ENCODE data around the gene ICAM1.
A peak's percentile ranks its signal among the peaks of the same experiment; 100 is the strongest.

The ICAM1 gene

GRCh38 chr19:10333758-10334587, 63.1 kb downstream of the ICAM1 start:
- Histone ChIP-seq H4K91ac (ENCODE audit: low read depth, low read length) (peak overlapping the region; percentile 33), H3K9me3 (ENCODE audit: insufficient read depth, low read depth, low read length) (no peaks in the 10 kb centered on the region), H3K27me3 (ENCODE audit: insufficient read depth, low read length) (no peaks in the 10 kb centered on the region), H3K23ac (ENCODE audit: low read length) (no peak overlapping the region), H2BK120ac (ENCODE audit: insufficient read depth, low read length, poor library complexity) (peak overlapping the region; percentile 25), H3K27ac (ENCODE audit: low read depth, low read length) (peak overlapping the region; percentile 16), H3K4me3 (ENCODE audit: low read depth, low read length) (peak overlapping the region; percentile 70), H2AK5ac (ENCODE audit: low read length) (no peak overlapping the region), H2AFZ (ENCODE audit: insufficient read depth, low read length, poor library complexity) (peak overlapping the region; percentile 69), H3K4me1 (ENCODE audit: control insufficient read depth in 1 of 2, insufficient read depth in 2 of 2, low read length in 2 of 2) (peaks cover 18 to 20% of the 10 kb centered on the region in 2 experiments), H4K12ac (ENCODE audit: low read depth, low read length) (peak overlapping the region; percentile 46), H3K4ac (ENCODE audit: low read depth, low read length) (peak overlapping the region; percentile 5), H2BK5ac (ENCODE audit: low read depth, low read length, poor library complexity) (no peak overlapping the region), H3K9ac (ENCODE audit: low read length) (peak overlapping the region; percentile 59), H3K4me2 (ENCODE audit: low read length) (peak overlapping the region; percentile 94), H3K79me1 (ENCODE audit: low read length) (peaks cover 6% of the 10 kb centered on the region), H3K14ac (ENCODE audit: low read length) (peak overlapping the region; percentile 59), H3K18ac (ENCODE audit: low read length) (peak overlapping the region; percentile 34), H3K36me3 (ENCODE audit: control insufficient read depth in 1 of 2, insufficient read depth in 2 of 2, low read length in 2 of 2) (peaks cover 16 to 19% of the 10 kb centered on the region in 2 experiments), H4K8ac (ENCODE audit: low read depth, low read length) (peak overlapping the region; percentile 69), H2BK12ac (ENCODE audit: low read length) (no peak overlapping the region), H3K79me2 (ENCODE audit: control insufficient read depth, insufficient read depth, low read length, poor library complexity) (peaks cover 11% of the 10 kb centered on the region)
- WGBS (ENCODE audit: extremely low coverage, insufficient coverage, insufficient read length) = no CpG with 5 or more reads among the region's 44 CpGs
- DNase-seq = peak in 1 of 2 donors; percentile 22

GRCh38 chr19:10334588-10335351, 63.9 kb downstream of the ICAM1 start:
- Histone ChIP-seq H2BK12ac (ENCODE audit: low read length) (no peak overlapping the region), H2AK5ac (ENCODE audit: low read length) (no peak overlapping the region), H3K4me3 (ENCODE audit: low read depth, low read length) (peak overlapping the region; percentile 70), H3K36me3 (ENCODE audit: control insufficient read depth in 1 of 2, insufficient read depth in 2 of 2, low read length in 2 of 2) (peaks cover 8 to 11% of the 10 kb centered on the region in 2 experiments), H3K79me2 (ENCODE audit: control insufficient read depth, insufficient read depth, low read length, poor library complexity) (peaks cover 11% of the 10 kb centered on the region), H3K4me1 (ENCODE audit: control insufficient read depth in 1 of 2, insufficient read depth in 2 of 2, low read length in 2 of 2) (peaks cover 18 to 20% of the 10 kb centered on the region in 2 experiments), H3K4ac (ENCODE audit: low read depth, low read length) (peak overlapping the region; percentile 11), H3K27ac (ENCODE audit: low read depth, low read length) (peak overlapping the region; percentile 16), H3K27me3 (ENCODE audit: insufficient read depth, low read length) (no peaks in the 10 kb centered on the region), H2AFZ (ENCODE audit: insufficient read depth, low read length, poor library complexity) (peak overlapping the region; percentile 69), H2BK5ac (ENCODE audit: low read depth, low read length, poor library complexity) (no peak overlapping the region), H3K14ac (ENCODE audit: low read length) (peak overlapping the region; percentile 59), H3K9me3 (ENCODE audit: insufficient read depth, low read depth, low read length) (no peaks in the 10 kb centered on the region), H3K9ac (ENCODE audit: low read length) (peak overlapping the region; percentile 44), H4K8ac (ENCODE audit: low read depth, low read length) (peak overlapping the region; percentile 69), H3K4me2 (ENCODE audit: low read length) (peak overlapping the region; percentile 94), H4K91ac (ENCODE audit: low read depth, low read length) (peak overlapping the region; percentile 33), H4K12ac (ENCODE audit: low read depth, low read length) (peak overlapping the region; percentile 46), H3K23ac (ENCODE audit: low read length) (no peak overlapping the region), H2BK120ac (ENCODE audit: insufficient read depth, low read length, poor library complexity) (peak overlapping the region; percentile 25), H3K79me1 (ENCODE audit: low read length) (peaks cover 6% of the 10 kb centered on the region), H3K18ac (ENCODE audit: low read length) (peak overlapping the region; percentile 34)
- peak; percentile 98 to 99 for DNase-seq
- WGBS (ENCODE audit: extremely low coverage, insufficient coverage, insufficient read length) = no CpG with 5 or more reads among the region's 59 CpGs

- Histone ChIP-seq H4K12ac (ENCODE audit: low read depth, low read length) (no peak overlapping the region), H3K23ac (ENCODE audit: low read length) (no peak overlapping the region), H3K27ac (ENCODE audit: low read depth, low read length) (no peak overlapping the region), H3K4me1 (ENCODE audit: control insufficient read depth in 1 of 2, insufficient read depth in 2 of 2, low read length in 2 of 2) (peaks cover 18 to 20% of the 10 kb centered on the region in 2 experiments), H3K9ac (ENCODE audit: low read length) (no peak overlapping the region), H3K36me3 (ENCODE audit: control insufficient read depth in 1 of 2, insufficient read depth in 2 of 2, low read length in 2 of 2) (peaks cover 1 to 4% of the 10 kb centered on the region in 2 experiments), H3K18ac (ENCODE audit: low read length) (no peak overlapping the region), H2BK5ac (ENCODE audit: low read depth, low read length, poor library complexity) (no peak overlapping the region), H4K91ac (ENCODE audit: low read depth, low read length) (no peak overlapping the region), H3K79me1 (ENCODE audit: low read length) (peaks cover 6% of the 10 kb centered on the region), H2AK5ac (ENCODE audit: low read length) (no peak overlapping the region), H3K9me3 (ENCODE audit: insufficient read depth, low read depth, low read length) (no peaks in the 10 kb centered on the region), H4K8ac (ENCODE audit: low read depth, low read length) (peak overlapping the region; percentile 34), H3K4me3 (ENCODE audit: low read depth, low read length) (no peak overlapping the region), H2BK120ac (ENCODE audit: insufficient read depth, low read length, poor library complexity) (no peak overlapping the region), H2AFZ (ENCODE audit: insufficient read depth, low read length, poor library complexity) (peak overlapping the region; percentile 41), H3K14ac (ENCODE audit: low read length) (no peak overlapping the region), H3K27me3 (ENCODE audit: insufficient read depth, low read length) (no peaks in the 10 kb centered on the region), H3K4ac (ENCODE audit: low read depth, low read length) (no peak overlapping the region), H2BK12ac (ENCODE audit: low read length) (no peak overlapping the region), H3K4me2 (ENCODE audit: low read length) (peak overlapping the region; percentile 94), H3K79me2 (ENCODE audit: control insufficient read depth, insufficient read depth, low read length, poor library complexity) (peaks cover 11% of the 10 kb centered on the region)
- DNase-seq = no peak
- no CpG with 5 or more reads among the region's 26 CpGs for WGBS (ENCODE audit: extremely low coverage, insufficient coverage, insufficient read length)
Observed at GRCh38 chr19:10335352-10335985, 64.5 kb downstream of the ICAM1 start.

Data from trophoblast cell (in vitro differentiated cells and primary cell).